Measurements from ENCODE around the gene CSTB.

CSTB gene

GRCh38 chr21:43761886-43762285 is 14.2 kb downstream of the CSTB start:
- TF ChIP-seq POLR2AphosphoS5 (IDR thresholded peaks at IDR 0.05; ENCODE audit: low read depth, low read length) (no peak), SIN3A (IDR thresholded peaks at IDR 0.05; ENCODE audit: borderline replicate concordance, insufficient read depth, low read length) (no peak), FOXP2 (optimal IDR thresholded peaks at IDR 0.05; ENCODE audit: borderline replicate concordance, extremely low read depth, extremely low read length, insufficient read depth) (no peak), REST (IDR thresholded peaks at IDR 0.05; ENCODE audit: insufficient read depth in 1 of 2, low read depth in 2 of 2, low read length in 2 of 2) (no peak), TAF1 (IDR thresholded peaks at IDR 0.05; ENCODE audit: borderline replicate concordance, insufficient read depth, low read length) (no peak)

GRCh38 chr21:43760391-43760958 is 15.6 kb downstream of the CSTB start:
- TF ChIP-seq FOXP2 (optimal IDR thresholded peaks at IDR 0.05; ENCODE audit: borderline replicate concordance, extremely low read depth, extremely low read length, insufficient read depth) (no peak), REST (IDR thresholded peaks at IDR 0.05; ENCODE audit: insufficient read depth in 1 of 2, low read depth in 2 of 2, low read length in 2 of 2) (no peak), TAF1 (IDR thresholded peaks at IDR 0.05; ENCODE audit: borderline replicate concordance, insufficient read depth, low read length) (no peak), SIN3A (IDR thresholded peaks at IDR 0.05; ENCODE audit: borderline replicate concordance, insufficient read depth, low read length) (no peak)

GRCh38 chr21:43759651-43760050 is 16.5 kb downstream of the CSTB start:
- TF ChIP-seq FOXP2 (optimal IDR thresholded peaks at IDR 0.05; ENCODE audit: borderline replicate concordance, extremely low read depth, extremely low read length, insufficient read depth) (no peak), POLR2AphosphoS5 (IDR thresholded peaks at IDR 0.05; ENCODE audit: low read depth, low read length) (no peak), SIN3A (IDR thresholded peaks at IDR 0.05; ENCODE audit: borderline replicate concordance, insufficient read depth, low read length) (no peak), REST (IDR thresholded peaks at IDR 0.05; ENCODE audit: insufficient read depth in 1 of 2, low read depth in 2 of 2, low read length in 2 of 2) (no peak), TAF1 (IDR thresholded peaks at IDR 0.05; ENCODE audit: borderline replicate concordance, insufficient read depth, low read length) (no peak)

- TF ChIP-seq FOXP2 (optimal IDR thresholded peaks at IDR 0.05; ENCODE audit: borderline replicate concordance, extremely low read depth, extremely low read length, insufficient read depth) (no peak), REST (IDR thresholded peaks at IDR 0.05; ENCODE audit: insufficient read depth in 1 of 2, low read depth in 2 of 2, low read length in 2 of 2) (no peak), SIN3A (IDR thresholded peaks at IDR 0.05; ENCODE audit: borderline replicate concordance, insufficient read depth, low read length) (no peak), TAF1 (IDR thresholded peaks at IDR 0.05; ENCODE audit: borderline replicate concordance, insufficient read depth, low read length) (no peak), POLR2AphosphoS5 (IDR thresholded peaks at IDR 0.05; ENCODE audit: low read depth, low read length) (no peak)
Observed at GRCh38 chr21:43758811-43759210, 17.3 kb downstream of the CSTB start.
